Ishikawa (cell line): ENCODE measurements around the gene NR6A1.

Experiments used
- CEBPB ChIP-seq: IDR thresholded peaks from 2 replicates; pipeline ENCODE4 v1.6.1; 2012
- CREB1 ChIP-seq: IDR thresholded peaks from 2 replicates; pipeline ENCODE4 v1.6.1; 2012; ENCODE audit warnings: low read depth
- EGR1 ChIP-seq: IDR thresholded peaks from 2 replicates; pipeline ENCODE4 v1.6.1; 2012
- EP300 ChIP-seq: IDR thresholded peaks from 2 replicates; pipeline ENCODE4 v1.6.1; 2012; ENCODE audit warnings: borderline replicate concordance
- FOXM1 ChIP-seq: IDR thresholded peaks from 2 replicates; pipeline ENCODE4 v1.6.1; 2012; ENCODE audit warnings: low read depth, borderline replicate concordance
- MAX ChIP-seq: IDR thresholded peaks from 2 replicates; pipeline ENCODE4 v1.6.1; 2012
- NFIC ChIP-seq: IDR thresholded peaks from 2 replicates; pipeline ENCODE4 v1.6.1; 2012
- RAD21 ChIP-seq: IDR thresholded peaks from 2 replicates; pipeline ENCODE4 v1.6.1; 2012; ENCODE audit warnings: low read depth
- REST ChIP-seq: IDR thresholded peaks from 2 replicates; pipeline ENCODE4 v1.6.1; 2012; ENCODE audit warnings: low read depth, mild to moderate bottlenecking
- TAF1 ChIP-seq: IDR thresholded peaks from 2 replicates; pipeline ENCODE4 v1.6.1; 2012; ENCODE audit warnings: low read depth, mild to moderate bottlenecking
- TCF12 ChIP-seq: IDR thresholded peaks from 2 replicates; pipeline ENCODE4 v1.6.1; 2012; ENCODE audit warnings: low read depth
- TEAD4 ChIP-seq: IDR thresholded peaks from 2 replicates; pipeline ENCODE4 v1.6.1; 2012
- USF1 ChIP-seq: IDR thresholded peaks from 2 replicates; pipeline ENCODE4 v1.6.1; 2012
- YY1 ChIP-seq: IDR thresholded peaks from 2 replicates; pipeline ENCODE4 v1.6.1; 2012; ENCODE audit warnings: low read depth
- ZBTB7A ChIP-seq: IDR thresholded peaks from 2 replicates; pipeline ENCODE4 v1.6.1; 2012; ENCODE audit warnings: low read depth

NR6A1 gene

GRCh38 chr9:124570942-124571666, 200.0 kb downstream of the NR6A1 start:
- TF ChIP-seq CREB1 (no peak), EGR1 (no peak), MAX (no peak), EP300 (no peak), YY1 (no peak), USF1 (no peak)

GRCh38 chr9:124569942-124570341, 201.2 kb downstream of the NR6A1 start:
- TF ChIP-seq EP300 (no peak), MAX (no peak), YY1 (no peak), TEAD4 (no peak), CREB1 (no peak), ZBTB7A (no peak), REST (no peak)

- TF ChIP-seq TEAD4: no peak
- no peak for TF ChIP-seq MAX
- no peak for TF ChIP-seq RAD21
- TF ChIP-seq TCF12: no peak
- TF ChIP-seq YY1: no peak
- no peak for TF ChIP-seq TAF1
- TF ChIP-seq CREB1: no peak
- no peak for TF ChIP-seq EGR1
- TF ChIP-seq USF1: no peak
- no peak for TF ChIP-seq NFIC
- no peak for TF ChIP-seq CEBPB
- TF ChIP-seq ZBTB7A: no peak
- no peak for TF ChIP-seq EP300
- no peak for TF ChIP-seq REST
- no peak for TF ChIP-seq FOXM1
These were observed 203.7 kb downstream of the NR6A1 start for GRCh38 chr9:124567362-124567761.

- TF ChIP-seq ZBTB7A (no peak), CEBPB (no peak), YY1 (no peak), TCF12 (no peak), EP300 (no peak), MAX (no peak), EGR1 (no peak), TAF1 (no peak), FOXM1 (no peak), REST (no peak), CREB1 (no peak), TEAD4 (no peak), NFIC (no peak), USF1 (no peak), RAD21 (no peak)
These were observed 208.8 kb downstream of the NR6A1 start for GRCh38 chr9:124562328-124562727.
